Stimulated activated CD4-positive, alpha-beta T cell treated with anti-CD3 and anti-CD28 coated beads, Interleukin-1b, Interleukin-23, amount 100 ng/mL, for 4 hours (primary cell): ENCODE results near the gene ARRDC4.

ENCODE experiments used
- DNase-seq, 2 donors: peaks; one replicate each; pipeline ENCODE4 v3.0.0-alpha.2; 2020; ENCODE audit warnings: low read depth in 2 of 2

The ARRDC4 gene

GRCh38 chr15:97960364-97961066 lies at the start of gene ARRDC4:
Gene ARRDC4, plus strand, starts transcription at chr15:97960703. Its CDS starts 159 bp downstream, at chr15:97960862.
- peak; percentile 94 for DNase-seq

GRCh38 chr15:97914711-97915110 lies 45.8 kb upstream of the ARRDC4 start:
- DNase-seq = no peak

- no peak for DNase-seq
These were observed 45.2 kb upstream of the ARRDC4 start for GRCh38 chr15:97915261-97915660.

- no peak for DNase-seq
These were observed 39.1 kb upstream of the ARRDC4 start for GRCh38 chr15:97921296-97921865.

- no peak for DNase-seq
These were observed 30.9 kb upstream of the ARRDC4 start for GRCh38 chr15:97929456-97930229.

- DNase-seq = no peak
These were observed 30.3 kb upstream of the ARRDC4 start for GRCh38 chr15:97930230-97930629.

- no peak for DNase-seq
These were observed 29.2 kb upstream of the ARRDC4 start for GRCh38 chr15:97931314-97931713.

- DNase-seq = no peak
These were observed 26.9 kb upstream of the ARRDC4 start for GRCh38 chr15:97933589-97933988.

GRCh38 chr15:97940993-97941392 lies 19.5 kb upstream of the ARRDC4 start:
- DNase-seq = no peak

GRCh38 chr15:97941572-97941971 lies 18.9 kb upstream of the ARRDC4 start:
- DNase-seq = no peak

- DNase-seq = no peak
These were observed 15.8 kb upstream of the ARRDC4 start for GRCh38 chr15:97944724-97945123.

- DNase-seq = no peak
These were observed 12.8 kb upstream of the ARRDC4 start for GRCh38 chr15:97947465-97948260.

GRCh38 chr15:97953254-97953653 lies 7.2 kb upstream of the ARRDC4 start:
- DNase-seq = no peak

- DNase-seq = no peak
These were observed 6.8 kb upstream of the ARRDC4 start for GRCh38 chr15:97953748-97954147.

GRCh38 chr15:97955035-97955434 lies 5.5 kb upstream of the ARRDC4 start:
- DNase-seq = no peak

GRCh38 chr15:97955529-97955928 lies 5.0 kb upstream of the ARRDC4 start:
- DNase-seq = no peak

- DNase-seq = no peak
These were observed 659 bp upstream of the ARRDC4 start for GRCh38 chr15:97959724-97960363.

GRCh38 chr15:97961067-97961954 lies 808 bp downstream of the ARRDC4 start:
- peak in 1 of 2 donors; percentile 6 for DNase-seq

- no peak for DNase-seq
These were observed 1.8 kb downstream of the ARRDC4 start for GRCh38 chr15:97962263-97962662.

GRCh38 chr15:97963779-97964178 lies 3.3 kb downstream of the ARRDC4 start:
- DNase-seq = no peak

- DNase-seq = no peak
These were observed 5.7 kb downstream of the ARRDC4 start for GRCh38 chr15:97966246-97966645.
